GM19455 (cell line): ENCODE data around the gene ZBTB11.
"Not testable (repeated sequence)": the region's sequence is repeated elsewhere in the genome, so short reads cannot be mapped to it uniquely, and the experiment has no call there.

Source experiments
- ATAC-seq: cut with Tn5 transposase; IDR thresholded peaks from one replicate; pipeline ENCODE4 v1.9.1; 2021; ENCODE audit not compliant: unreplicated experiment

Gene ZBTB11

GRCh38 chr3:101619734-101620133 lies 57.2 kb downstream of the ZBTB11 start:
- no peak for ATAC-seq

- no peak for ATAC-seq
Measured at GRCh38 chr3:101618726-101619125, 58.2 kb downstream of the ZBTB11 start.

- ATAC-seq = no peak
Measured at GRCh38 chr3:101617478-101617877, 59.5 kb downstream of the ZBTB11 start.

GRCh38 chr3:101615525-101615924 lies 61.4 kb downstream of the ZBTB11 start:
- ATAC-seq = no peak

GRCh38 chr3:101613014-101613413 lies 63.9 kb downstream of the ZBTB11 start:
- not testable (repeated sequence) for ATAC-seq

- no peak for ATAC-seq
Measured at GRCh38 chr3:101611023-101611422, 65.9 kb downstream of the ZBTB11 start.

GRCh38 chr3:101605398-101605797 lies 71.5 kb downstream of the ZBTB11 start:
- not testable (repeated sequence) for ATAC-seq

GRCh38 chr3:101603184-101603583 lies 73.7 kb downstream of the ZBTB11 start:
- no peak for ATAC-seq

GRCh38 chr3:101602731-101603130 lies 74.2 kb downstream of the ZBTB11 start:
- ATAC-seq = no peak
